ENCODE data around the gene ANKRD12. TPM values are rescaled to one million over a fixed set of nuclear protein-coding genes. Genes with fewer than 3 reads are reported as not detected.
"Not testable (repeated sequence)": the region's sequence is repeated elsewhere in the genome, so short reads cannot be mapped to it uniquely, and the experiment has no call there.

Gene ANKRD12
- total RNA-seq (2014; rRNA removed; shearing (Covaris generic)): 16.0 and 24.5 TPM in 2 replicates

DNA sequence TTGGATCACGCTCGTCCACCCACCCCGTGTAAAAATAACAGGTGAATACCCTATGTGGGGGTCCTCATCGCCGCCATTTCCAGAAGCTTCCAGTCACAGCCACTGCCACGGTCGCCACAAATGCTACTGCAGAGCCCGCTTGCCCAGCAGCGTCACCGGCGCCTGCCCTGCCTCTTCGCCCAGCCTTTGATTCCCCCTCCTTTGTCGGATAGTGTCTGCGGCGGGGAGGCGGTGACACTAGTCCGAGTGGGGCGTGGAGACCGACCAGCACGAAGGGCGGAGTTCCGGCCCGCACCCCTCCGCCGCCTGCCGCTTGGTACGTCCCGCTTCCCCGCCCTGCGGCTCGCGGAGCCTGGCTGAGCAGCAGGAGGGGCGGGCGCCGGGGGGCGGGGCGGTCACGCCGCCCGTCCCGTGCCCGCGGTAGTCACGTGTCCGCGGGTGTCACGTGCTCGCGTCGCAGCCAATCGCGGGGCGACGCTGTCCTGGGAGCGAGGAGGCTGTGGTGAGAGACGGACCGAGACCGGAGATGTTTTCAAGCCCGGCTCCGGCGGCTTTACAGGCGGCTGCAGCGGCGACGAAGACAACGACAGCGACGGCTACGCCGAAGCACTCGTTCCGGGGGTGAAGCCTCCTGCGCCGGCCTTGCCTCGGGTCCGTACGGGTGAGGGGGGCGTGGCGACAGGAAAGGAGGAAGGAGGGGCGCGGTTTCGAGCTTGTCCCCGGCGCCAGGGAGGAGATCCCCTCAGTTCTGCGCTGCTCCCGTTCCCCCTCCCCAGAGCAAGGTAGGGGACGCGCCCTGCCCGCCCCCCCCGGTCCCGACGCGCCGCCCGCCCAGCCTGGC, at the start of gene ANKRD12:
ANKRD12 (plus strand) TSS at position 467 of the 841 bp plus-strand sequence. CDS start 45,652 bp downstream, outside the sequence.
- peak; percentile 91 for DNase-seq (ENCODE audit: low read depth)

DNA sequence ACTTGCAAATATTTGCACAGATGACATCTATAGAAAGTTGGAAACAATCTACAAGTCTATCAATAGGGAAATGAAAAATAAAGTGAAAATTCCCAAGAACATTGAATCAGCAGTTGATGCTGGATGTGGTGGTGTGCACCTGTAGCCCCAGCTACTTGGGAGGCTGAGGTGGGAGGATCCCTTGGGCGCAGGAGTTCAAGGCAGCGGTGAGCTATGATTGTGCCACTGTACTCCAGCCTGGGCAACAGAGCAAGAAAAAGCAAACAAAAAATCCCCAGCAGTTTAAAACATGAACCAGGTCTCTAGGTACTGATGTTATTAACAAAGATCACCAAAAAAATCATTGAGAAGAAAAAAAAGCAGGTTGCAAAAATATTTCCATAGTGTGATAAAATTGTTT, 49.4 kb upstream of the ANKRD12 start:
- DNase-seq (ENCODE audit: low read depth): no peak

DNA sequence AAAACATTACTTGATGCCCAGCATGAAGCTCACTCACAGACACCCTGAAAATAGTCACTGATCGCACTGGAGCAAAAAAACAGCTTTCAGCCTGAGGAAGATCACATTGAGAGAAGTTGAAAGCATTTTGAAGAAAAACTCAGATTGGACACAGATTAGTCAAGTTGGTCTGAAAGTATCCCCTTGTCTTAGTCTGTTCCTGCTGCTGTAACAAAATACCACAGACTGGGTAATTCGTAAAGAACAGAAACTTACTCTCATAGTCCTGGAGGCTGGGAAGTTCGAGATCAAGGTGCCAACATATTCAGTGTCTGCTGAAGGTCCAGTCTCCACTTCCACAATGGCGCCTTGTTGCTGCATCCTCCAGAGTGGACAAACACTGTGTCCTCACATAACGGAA, 48.3 kb upstream of the ANKRD12 start:
- DNase-seq (ENCODE audit: low read depth): no peak

DNA sequence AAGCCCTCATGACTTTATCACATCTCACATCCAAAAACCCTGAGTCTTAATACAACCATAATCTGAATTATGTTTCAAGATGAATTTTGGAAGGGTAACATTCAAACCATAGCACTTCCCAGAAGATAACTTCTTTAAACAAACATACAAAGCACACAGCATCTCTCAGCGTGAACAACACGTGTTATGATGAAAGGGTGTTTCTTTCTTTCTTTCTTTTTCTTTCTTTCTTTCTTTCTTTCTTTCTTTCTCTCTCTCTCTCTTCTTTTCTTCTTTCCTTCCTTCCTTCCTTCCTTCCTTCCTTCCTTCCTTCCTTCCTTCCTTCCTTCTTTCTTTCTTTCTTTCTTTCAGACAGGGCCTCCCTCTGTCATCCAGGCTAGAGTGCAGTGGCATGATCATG, 47.9 kb upstream of the ANKRD12 start:
- DNase-seq (ENCODE audit: low read depth): not testable (repeated sequence)

DNA sequence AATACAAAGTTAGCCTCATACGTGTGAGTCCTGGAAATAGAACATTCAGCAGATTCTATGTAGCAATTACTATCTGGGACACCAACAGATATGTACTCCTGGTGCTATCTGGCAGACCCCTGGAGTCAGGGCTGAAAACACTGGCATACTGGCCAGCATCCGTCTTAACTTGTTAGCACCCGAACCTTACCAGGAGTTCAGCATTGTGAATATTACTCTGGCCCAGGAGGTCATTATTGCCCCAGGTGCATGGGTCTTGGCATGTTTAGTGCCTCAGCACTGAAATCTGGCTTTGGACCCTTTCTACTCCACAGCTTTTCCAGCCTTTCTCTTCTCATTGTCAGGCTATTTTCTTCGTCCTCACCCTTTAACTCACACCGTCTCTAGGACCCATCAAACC, 46.0 kb upstream of the ANKRD12 start:
- no peak for DNase-seq (ENCODE audit: low read depth)

DNA sequence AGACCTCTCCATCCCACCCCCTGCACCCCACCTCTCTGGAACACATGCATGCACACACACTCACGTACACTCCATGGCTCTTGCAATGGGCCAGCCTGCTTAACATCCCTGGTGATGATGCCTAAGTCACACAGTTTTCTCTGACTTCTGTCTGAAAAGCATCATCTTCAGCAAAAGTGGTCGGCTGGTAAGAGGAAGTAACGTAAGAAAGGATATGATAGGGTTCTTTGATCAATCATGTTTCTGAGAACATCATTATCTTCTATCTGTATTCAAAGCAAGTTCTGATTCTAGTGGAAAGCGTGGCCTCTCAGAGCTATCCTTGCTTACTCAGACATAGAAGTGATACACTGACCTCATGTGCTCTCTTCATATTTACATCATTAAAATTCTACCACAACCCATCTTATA, 45.5 kb upstream of the ANKRD12 start:
- no peak for DNase-seq (ENCODE audit: low read depth)

DNA sequence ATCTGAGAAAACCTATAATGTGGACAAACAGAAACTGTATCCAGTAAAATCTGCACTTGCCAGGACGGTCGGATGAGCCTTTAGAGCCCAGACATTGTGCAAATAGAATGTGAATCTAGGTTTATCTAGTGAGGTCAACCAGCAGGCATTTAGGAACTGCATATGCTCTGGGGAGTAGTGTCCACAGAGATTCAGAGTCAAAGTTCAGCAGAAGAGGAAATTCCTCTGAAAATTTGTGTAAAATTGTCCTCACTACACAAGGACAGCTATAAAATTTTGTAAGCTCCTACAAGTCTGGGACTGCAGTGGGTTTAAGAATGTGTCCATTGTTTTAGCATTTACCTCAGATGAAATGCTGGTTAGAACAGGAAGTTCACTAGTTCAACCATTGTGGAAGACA, 43.9 kb upstream of the ANKRD12 start:
- DNase-seq (ENCODE audit: low read depth): peak; percentile 6

DNA sequence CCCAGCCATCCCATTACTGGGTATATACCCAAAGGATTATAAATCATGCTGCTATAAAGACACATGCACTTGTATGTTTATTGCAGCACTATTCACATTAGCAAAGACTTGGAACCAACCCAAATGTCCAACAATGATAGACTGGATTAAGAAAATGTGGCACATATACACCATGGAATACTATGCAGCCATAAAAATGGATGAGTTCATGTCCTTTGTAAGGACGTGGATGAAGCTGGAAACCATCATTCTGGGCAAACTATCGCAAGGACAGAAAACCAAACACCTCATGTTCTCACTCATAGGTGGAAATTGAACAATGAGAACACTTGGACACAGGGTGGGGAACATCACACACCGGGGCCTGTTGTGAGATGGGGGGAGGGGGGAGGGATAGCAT, 43.5 kb upstream of the ANKRD12 start:
- DNase-seq (ENCODE audit: low read depth): not testable (repeated sequence)

DNA sequence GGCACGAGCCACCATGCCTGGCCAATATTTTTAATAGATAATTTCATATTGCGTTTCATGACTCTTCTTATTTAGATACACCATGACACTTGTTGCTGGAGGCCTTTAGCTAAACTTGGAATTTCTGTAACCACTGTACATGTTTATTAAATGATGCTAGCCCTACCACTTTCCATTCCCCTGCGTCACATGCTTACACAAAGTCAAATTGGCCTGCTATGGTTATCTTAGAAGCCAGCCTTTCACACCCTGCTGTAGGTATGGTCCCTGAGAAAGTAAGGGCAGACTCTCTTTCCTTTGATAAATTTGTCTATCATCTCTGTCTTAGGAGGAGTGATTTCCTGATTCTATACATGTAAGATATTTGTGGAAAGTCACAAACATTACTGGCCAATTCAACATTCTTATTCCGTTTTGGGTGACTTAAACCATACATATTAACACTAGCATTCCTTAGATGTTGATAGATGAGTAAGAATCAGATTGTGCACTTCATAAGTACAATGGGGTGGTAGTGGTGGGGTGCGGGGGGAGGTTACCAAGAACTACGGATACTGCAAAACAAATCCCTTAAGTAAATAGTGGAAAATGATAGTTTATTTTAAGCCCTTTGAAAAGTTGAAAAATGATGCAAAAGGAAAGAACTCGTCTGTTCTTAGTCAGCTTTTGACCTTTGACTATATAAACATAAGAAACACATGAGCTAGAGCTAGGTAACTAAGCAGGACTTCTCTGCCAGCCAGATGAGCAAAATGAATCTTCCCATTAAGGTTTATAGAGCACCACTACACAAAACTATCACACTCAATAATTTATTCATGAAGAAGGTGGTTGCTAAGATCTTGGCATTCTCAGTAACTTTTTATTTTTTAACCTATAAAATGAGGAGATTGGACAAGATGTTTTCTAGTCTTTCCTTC, 42.0 kb upstream of the ANKRD12 start:
- peak; percentile 84 for DNase-seq (ENCODE audit: low read depth)

DNA sequence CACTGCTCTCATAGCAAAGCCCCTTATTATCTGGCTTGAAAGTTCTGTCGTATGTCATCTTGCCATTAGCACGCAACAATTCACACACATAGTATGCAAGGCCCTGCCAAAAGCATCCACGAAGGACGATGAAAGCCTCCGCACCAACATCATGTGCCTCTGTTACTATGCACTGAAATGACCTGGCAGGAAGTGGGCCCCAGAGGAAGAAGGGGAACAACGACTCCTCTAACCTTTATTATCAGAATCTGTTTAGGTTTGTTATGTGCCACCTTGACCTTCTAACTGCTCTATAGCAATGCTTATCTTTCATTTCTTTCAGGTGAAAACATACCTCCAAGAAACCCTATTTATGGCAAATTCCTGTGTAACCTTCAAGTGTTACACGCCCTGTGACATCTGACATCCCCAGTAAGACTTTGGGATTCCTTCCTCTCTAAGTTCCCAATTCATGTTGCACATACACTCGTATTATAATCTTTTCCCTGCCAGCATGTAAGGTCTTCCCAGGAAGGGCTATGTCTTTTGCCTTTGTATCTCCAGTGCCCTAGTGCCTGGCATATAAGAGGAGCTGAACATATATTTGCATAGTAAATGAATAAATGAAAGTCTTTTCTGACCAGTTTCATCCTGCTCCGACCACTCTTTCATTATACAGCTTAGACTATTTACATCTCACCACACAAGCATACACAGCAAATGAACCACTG, 41.1 kb upstream of the ANKRD12 start:
- no peak for DNase-seq (ENCODE audit: low read depth)

DNA sequence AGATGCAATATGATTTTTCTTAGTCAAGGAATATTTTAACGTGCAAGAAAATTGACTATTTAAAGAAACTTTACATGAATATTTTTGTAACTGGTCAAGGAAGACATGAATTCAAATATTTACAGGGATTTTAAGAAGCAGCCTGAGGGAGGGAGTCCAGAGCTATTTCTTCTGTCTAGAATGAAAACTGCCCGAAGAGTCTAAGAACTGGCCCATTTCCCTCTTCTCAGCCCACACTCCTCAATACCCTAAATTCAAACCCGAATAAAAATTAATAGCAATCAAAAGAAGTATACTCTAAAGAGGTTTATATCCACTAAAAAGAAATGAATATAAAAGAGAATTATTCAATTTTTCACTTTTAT, 40.6 kb upstream of the ANKRD12 start:
- DNase-seq (ENCODE audit: low read depth): no peak

DNA sequence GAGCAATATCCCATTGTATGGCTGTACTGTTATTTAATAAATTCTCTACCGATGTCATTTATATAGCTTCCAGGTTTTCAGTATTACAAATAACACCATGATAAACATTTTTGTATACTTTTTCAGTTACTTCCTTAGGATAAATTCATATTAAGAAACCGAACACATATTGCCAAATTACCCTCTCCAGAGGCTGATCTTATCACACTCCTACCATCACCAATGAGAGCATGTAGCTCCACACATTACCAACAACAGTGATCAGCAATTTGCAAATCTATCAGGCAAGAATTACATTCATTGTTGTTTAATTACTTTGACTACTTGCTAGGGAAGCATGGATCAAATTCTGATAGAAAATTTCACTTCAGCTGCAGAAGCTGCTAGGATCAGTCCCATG, 39.9 kb upstream of the ANKRD12 start:
- no peak for DNase-seq (ENCODE audit: low read depth)

DNA sequence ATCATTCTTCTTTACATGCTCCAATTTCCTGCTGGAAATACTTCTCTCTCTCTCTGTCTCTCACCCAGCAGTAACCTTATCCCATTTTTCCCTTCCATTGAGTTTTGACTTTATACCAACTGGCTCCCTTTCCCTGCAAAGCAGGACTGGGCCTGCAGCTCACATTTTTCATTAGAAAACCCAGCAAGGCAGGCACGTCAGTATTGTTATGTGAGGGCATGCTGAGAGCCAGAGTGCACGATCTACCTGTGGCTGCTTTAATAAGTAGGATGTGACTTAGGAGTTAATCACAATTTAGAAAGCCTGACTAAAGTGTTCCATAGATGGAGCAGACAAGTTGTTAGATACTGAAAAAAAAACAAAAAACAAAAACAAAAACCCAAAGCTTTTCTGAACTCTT, 39.2 kb upstream of the ANKRD12 start:
- DNase-seq (ENCODE audit: low read depth): no peak

DNA sequence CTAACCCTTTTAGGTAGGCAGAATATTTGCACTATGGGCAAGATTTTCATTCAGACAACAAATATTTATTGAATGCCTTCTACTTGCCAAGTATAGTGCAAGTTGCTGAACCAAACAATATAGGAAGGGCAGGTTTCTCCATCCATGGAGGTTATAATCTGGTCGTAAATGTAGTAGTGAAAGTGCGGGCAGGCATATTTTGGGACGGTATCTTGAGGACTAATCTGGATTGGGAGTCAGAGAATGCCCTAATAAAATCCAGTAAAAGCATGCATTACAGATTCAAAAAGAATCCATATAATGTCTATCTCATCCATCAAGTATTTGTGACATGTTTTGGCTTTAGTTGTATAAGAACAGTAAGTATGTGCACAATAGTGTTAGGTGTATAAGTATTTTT, 35.8 kb upstream of the ANKRD12 start:
- no peak for DNase-seq (ENCODE audit: low read depth)

DNA sequence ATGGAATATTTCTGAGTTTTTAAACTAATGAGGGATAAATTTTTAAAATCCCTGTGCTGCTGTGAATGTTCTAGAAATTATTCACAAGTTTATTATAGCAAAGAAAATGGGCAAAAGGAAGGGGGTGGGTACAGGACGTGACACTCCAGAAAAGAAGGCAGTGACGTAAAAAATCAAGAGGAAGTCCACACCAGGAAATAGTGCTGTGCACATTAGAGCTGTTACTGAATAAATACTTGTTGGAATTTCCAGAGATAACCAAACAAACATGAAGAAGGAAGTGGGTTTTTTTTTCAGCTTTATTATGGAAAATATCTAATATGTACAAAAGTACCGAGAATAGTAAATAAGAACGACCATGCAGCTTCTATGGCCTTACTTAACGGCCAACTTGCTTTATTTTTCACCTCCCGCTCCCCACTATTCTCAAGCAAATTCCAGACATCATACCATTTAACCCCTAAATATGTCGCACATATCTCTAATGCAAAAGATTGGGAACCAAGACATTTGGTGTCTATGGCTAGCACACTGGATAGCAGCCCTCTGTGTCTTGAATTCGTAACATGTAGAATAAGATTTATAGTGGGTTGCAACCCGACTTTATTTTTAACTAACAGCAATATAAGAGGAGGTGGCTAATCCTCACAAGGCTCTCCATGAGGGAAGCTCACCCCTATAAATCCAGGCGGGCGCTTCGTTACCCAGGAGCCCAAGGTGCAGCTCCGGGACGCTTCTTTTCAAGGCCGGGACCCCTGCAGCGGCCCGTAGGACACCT, 34.7 kb upstream of the ANKRD12 start:
- DNase-seq (ENCODE audit: low read depth): peak; percentile 66

DNA sequence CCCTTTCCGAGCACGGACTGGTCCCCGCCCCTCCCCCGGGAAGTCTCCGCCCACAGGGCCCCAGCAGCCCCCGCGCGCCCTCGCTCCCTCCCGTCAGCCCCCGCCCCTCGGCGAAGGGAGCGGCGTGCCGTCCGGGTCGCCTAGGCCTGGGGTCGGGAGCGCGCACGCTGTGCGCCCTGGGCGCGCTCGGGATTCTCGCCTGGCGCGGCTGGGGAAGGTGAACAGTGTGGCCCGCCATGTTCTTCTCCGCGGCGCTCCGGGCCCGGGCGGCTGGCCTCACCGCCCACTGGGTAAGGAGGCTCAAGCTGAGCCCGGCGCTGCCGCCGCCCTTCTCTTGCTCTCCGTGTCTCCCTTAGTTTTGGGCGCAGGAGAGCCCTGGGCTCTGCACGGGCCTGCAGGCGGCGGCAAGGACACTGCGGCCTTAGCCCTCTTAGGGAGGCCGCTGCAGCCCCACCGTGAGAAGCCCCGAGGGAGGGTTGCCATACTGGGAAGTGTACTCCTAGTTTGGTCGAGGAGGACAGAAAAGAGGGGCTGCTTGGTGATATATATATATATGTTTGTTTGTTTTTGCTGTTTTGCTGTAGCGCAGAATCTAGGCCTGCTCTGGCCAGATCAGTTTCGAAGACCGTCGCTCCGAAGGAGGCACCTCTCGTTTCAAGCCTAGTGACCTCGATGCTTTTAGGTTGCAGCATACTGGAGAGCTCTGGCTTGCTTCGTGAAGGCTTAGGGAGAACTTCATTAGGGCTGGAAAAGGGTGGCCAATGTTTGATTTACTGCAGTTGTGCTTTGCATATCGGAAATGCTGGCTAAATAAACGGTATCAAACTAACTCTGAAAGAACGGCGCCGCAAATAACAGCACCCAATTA, 33.8 kb upstream of the ANKRD12 start, which contains the start of gene NDUFV2:
NDUFV2 (plus strand) TSS at position 192 of the 868 bp plus-strand sequence; CDS start at position 237, 45 bp downstream.
- peak; percentile 93 for DNase-seq (ENCODE audit: low read depth)

DNA sequence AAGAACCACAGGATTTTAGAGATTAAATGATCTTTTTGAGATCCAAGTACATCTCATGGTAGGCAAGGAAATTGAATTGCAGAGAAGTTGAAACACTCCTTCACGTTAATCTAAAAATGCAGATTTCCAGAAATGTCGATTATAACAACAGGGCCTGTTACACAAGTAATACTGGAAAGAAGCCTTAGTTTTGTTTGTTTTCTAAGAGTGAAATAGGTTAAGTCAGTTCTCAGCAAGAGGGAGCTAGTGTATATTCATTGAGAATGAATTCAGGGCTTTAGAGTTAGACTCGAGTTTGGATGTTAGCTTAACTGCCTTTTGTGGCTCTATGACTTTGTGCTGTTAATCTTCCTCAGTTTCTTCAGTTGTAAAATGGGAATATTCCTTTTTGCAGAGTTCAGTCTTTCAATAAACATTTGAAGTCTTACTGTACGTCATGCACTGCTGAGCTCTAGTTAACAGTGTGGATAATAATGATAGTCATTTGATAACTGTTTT, 33.2 kb upstream of the ANKRD12 start:
- DNase-seq (ENCODE audit: low read depth): peak; percentile 47

DNA sequence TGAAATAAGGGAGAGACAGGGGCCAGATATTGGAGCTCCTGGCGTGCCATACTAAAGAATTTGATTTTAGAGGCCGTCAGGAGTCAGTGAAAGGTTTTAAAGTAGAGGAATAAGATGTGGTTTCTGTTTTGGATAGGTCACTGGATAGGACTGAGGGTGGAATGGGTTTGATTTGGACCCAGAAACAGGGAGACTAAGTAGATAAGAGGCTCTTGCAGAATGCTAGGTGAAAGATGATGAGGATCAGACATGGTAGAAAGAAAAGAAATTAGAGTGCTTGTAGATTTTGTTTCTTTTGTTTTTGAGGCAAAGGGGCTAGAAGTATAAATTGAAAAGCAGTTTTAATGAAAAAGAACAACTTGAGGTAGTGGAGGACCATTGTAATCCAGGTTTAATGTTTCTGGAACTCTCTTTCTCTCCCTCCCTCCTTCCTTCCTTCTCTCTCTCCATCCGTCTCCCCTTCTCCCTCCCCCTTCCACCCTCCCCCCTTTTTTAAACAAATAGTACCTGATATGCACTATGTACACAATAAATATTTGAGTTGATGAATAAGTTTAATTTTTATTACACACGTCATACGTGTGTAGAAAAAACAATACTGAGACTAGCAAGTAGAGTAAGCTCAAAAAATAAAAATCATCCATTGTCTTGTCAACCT, 32.2 kb upstream of the ANKRD12 start:
- DNase-seq (ENCODE audit: low read depth): no peak

DNA sequence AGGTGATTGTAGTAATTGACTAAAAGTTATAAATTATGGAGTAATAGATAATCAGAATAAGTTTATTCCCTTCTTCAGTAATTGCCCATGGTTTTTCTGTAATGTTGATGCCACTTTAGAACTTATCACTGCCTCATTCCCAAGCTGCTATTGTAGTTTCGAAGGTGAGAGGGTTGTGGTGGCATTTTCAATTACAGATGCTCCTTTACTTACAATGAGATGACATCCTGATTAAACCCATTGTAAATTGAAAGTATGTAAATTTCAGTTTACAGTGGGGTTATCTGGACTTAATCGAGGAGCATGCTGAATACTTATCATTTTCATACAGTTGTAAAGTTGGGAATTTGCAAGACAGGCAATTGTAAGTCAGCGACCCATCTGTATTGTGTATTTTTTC, 31.2 kb upstream of the ANKRD12 start:
- no peak for DNase-seq (ENCODE audit: low read depth)

Data from M059J (cell line).